ENCODE measurements around the gene ADAM12.

The ADAM12 gene

DNA sequence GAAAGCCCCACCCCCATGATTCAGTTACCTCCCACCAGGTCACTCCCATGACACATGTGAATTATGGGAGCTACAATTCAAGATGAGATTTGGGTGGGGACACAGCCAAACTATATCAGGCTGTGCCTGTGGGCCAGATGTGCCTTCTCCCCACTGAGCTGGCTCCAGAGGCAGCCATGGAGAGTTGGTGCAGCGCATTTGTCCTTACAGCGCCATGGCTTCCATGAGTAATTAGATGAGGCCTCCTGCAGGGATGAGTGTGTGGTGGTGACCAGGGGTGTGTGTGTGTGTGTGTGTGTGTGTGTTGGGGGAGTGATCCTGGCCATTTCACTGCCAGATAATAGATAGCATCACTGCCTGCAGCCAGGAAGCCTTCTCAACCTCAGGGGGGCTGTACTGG lies 397.3 kb downstream of the ADAM12 start:
- no peak for TF ChIP-seq SPI1 (IDR thresholded peaks at IDR 0.05; ENCODE audit: low read depth, low read length)
- TF ChIP-seq POLR2AphosphoS5 (IDR thresholded peaks at IDR 0.05; ENCODE audit: low read depth, low read length): no peak
- no peak for TF ChIP-seq POLR2A (IDR thresholded peaks at IDR 0.05; ENCODE audit: low read depth, low read length)
- TF ChIP-seq POU2F2 (IDR thresholded peaks at IDR 0.05; ENCODE audit: low read depth, low read length): no peak
- TF ChIP-seq TAF1 (IDR thresholded peaks at IDR 0.05; ENCODE audit: low read depth, low read length): no peak
- TF ChIP-seq PAX5 (IDR thresholded peaks at IDR 0.05; ENCODE audit: insufficient read depth, low read length, severe bottlenecking): no peak
- FAIRE-seq (no peak), DNase-seq (ENCODE audit: insufficient read length, low spot score) (no peak)

DNA sequence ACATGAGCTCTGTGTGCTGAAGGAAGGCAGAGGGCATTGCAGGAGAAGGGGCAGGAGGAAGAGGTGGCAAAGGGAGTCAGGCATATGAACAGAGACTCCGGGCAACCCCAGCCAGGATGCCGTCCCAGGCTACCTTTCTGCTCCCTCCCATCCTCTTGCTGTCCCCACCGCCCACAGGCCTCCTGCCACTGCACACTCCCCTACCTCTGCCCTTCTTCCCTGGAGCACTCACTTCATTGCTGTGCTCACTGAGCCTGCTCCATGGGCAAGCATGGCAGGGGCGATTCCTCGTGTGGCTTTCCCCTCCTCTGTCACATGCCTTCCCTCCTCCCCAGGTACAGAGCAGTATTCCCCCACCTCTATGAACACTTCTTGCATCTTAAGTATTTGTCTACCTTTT lies 398.5 kb downstream of the ADAM12 start:
- FAIRE-seq: no peak
- DNase-seq (ENCODE audit: insufficient read length, low spot score): no peak
- no peak for TF ChIP-seq POU2F2 (IDR thresholded peaks at IDR 0.05; ENCODE audit: low read depth, low read length)
- no peak for TF ChIP-seq TAF1 (IDR thresholded peaks at IDR 0.05; ENCODE audit: low read depth, low read length)
- TF ChIP-seq SPI1 (IDR thresholded peaks at IDR 0.05; ENCODE audit: low read depth, low read length): no peak
- TF ChIP-seq PAX5 (IDR thresholded peaks at IDR 0.05; ENCODE audit: insufficient read depth, low read length, severe bottlenecking): no peak
- TF ChIP-seq POLR2A (IDR thresholded peaks at IDR 0.05; ENCODE audit: low read depth, low read length): no peak
- TF ChIP-seq POLR2AphosphoS5 (IDR thresholded peaks at IDR 0.05; ENCODE audit: low read depth, low read length): no peak

DNA sequence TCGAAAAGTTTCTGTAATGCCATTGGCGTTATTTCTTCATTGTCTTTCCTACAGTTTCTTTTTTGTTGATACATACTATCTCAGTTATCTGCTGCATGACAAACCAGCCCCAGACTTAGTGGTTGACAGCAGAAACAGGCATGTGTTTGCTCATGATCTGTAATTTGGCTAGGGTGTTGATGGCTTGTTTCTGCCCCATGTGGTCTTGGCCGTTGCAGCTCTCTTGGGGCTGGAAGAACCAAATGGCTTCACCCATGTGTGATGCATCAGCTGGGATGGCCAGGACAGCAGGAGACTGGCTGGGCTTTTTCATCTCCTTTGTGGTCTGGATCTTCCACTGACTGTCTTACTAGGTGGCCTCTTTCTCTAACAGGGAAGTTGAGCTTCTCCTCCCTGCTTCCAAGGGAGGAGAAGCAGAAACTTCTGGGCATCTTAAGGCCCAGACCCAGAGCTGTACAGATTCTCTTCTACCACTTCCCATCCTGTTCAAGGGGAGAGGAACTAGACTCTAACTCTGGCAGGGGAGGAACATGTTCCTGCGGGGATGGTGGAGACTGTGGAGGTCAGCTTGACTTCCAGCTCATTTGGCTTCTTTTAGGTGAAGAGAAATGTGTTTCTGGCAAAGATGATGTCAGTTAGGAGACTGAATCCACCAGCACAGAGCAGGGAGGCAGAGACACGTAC lies 402.6 kb downstream of the ADAM12 start:
- DNase-seq (ENCODE audit: insufficient read length, low spot score) (no peak), FAIRE-seq (no peak)
- no peak for TF ChIP-seq PAX5 (IDR thresholded peaks at IDR 0.05; ENCODE audit: insufficient read depth, low read length, severe bottlenecking)
- TF ChIP-seq POLR2AphosphoS5 (IDR thresholded peaks at IDR 0.05; ENCODE audit: low read depth, low read length): no peak
- no peak for TF ChIP-seq TAF1 (IDR thresholded peaks at IDR 0.05; ENCODE audit: low read depth, low read length)
- no peak for TF ChIP-seq POU2F2 (IDR thresholded peaks at IDR 0.05; ENCODE audit: low read depth, low read length)
- no peak for TF ChIP-seq SPI1 (IDR thresholded peaks at IDR 0.05; ENCODE audit: low read depth, low read length)
- TF ChIP-seq POLR2A (IDR thresholded peaks at IDR 0.05; ENCODE audit: low read depth, low read length): no peak

DNA sequence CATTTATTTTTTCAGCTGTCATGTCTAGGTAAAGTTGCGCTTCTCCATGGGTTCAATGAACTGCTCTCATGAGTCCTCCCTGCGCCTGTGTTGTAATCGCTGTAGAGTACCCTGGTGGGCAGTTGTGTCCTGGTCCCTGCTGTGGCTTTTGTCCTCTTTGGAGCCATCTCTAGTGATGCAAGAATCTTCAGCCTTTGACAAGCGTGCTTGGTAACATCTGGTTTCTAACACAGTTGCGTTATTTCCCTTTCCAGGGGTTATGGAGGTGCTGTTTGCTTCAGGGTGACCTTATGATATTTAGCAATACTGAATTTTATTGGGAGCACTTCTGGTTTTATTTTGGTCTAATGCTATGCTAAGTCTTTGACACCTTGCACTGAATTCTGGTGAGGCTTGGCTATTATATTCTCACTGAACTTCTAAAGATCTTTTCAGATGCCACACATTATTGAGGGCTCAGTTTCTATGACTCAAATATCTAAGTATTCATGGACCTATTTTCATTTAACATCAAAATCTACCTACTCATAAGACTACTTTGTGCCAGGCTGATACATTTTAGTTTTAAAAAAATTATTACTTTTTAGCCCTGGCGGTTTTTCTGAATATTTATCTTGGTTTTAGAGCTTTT lies 403.3 kb downstream of the ADAM12 start:
- FAIRE-seq: no peak
- no peak for DNase-seq (ENCODE audit: insufficient read length, low spot score)
- TF ChIP-seq POLR2AphosphoS5 (IDR thresholded peaks at IDR 0.05; ENCODE audit: low read depth, low read length): no peak
- no peak for TF ChIP-seq SPI1 (IDR thresholded peaks at IDR 0.05; ENCODE audit: low read depth, low read length)
- no peak for TF ChIP-seq POLR2A (IDR thresholded peaks at IDR 0.05; ENCODE audit: low read depth, low read length)
- TF ChIP-seq PAX5 (IDR thresholded peaks at IDR 0.05; ENCODE audit: insufficient read depth, low read length, severe bottlenecking): no peak
- no peak for TF ChIP-seq POU2F2 (IDR thresholded peaks at IDR 0.05; ENCODE audit: low read depth, low read length)
- TF ChIP-seq TAF1 (IDR thresholded peaks at IDR 0.05; ENCODE audit: low read depth, low read length): no peak

DNA sequence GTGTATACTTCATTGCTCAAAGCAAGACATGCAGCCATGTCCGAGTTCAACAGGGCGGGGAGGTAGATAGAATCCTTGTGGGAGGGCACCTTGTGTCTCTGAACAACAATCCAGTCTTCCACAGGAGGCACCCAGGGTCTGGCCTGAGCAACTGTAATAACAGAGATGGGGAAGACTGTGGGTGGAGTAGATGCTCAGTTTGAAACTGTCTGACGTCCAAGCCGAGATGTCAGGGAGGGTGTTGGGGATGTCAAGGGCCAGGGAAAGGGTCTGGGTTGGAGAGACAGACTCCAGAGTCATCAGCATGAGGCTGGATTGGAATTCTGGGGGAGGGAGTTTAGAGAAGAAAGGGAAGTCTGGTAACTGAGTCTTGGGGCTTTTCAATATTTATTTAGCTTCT lies 403.9 kb downstream of the ADAM12 start:
- DNase-seq (ENCODE audit: insufficient read length, low spot score) (no peak), FAIRE-seq (no peak)
- no peak for TF ChIP-seq PAX5 (IDR thresholded peaks at IDR 0.05; ENCODE audit: insufficient read depth, low read length, severe bottlenecking)
- no peak for TF ChIP-seq SPI1 (IDR thresholded peaks at IDR 0.05; ENCODE audit: low read depth, low read length)
- TF ChIP-seq POU2F2 (IDR thresholded peaks at IDR 0.05; ENCODE audit: low read depth, low read length): no peak
- no peak for TF ChIP-seq POLR2A (IDR thresholded peaks at IDR 0.05; ENCODE audit: low read depth, low read length)
- TF ChIP-seq TAF1 (IDR thresholded peaks at IDR 0.05; ENCODE audit: low read depth, low read length): no peak
- no peak for TF ChIP-seq POLR2AphosphoS5 (IDR thresholded peaks at IDR 0.05; ENCODE audit: low read depth, low read length)

DNA sequence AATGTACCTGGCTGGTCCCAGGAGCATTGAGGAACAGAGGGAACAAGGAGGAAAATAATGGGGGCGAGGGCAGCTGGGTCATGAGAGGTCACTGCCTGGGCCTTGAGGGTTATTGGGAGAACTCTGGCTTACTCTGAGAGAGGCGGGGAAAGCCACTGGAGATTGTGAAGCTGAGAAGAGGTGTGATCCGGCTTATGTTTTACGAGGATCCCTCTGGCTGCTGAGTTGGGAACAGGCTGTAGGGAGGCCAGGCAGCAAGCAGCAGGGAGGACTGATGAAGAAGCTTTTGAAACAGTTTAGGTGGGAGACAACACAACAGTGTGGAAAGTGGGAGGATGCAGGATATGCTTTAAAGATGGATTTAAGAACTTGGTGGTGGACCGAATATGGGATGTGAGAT lies 404.6 kb downstream of the ADAM12 start:
- FAIRE-seq: no peak
- DNase-seq (ENCODE audit: insufficient read length, low spot score): no peak
- TF ChIP-seq PAX5 (IDR thresholded peaks at IDR 0.05; ENCODE audit: insufficient read depth, low read length, severe bottlenecking) (no peak), POU2F2 (IDR thresholded peaks at IDR 0.05; ENCODE audit: low read depth, low read length) (no peak), POLR2AphosphoS5 (IDR thresholded peaks at IDR 0.05; ENCODE audit: low read depth, low read length) (no peak), POLR2A (IDR thresholded peaks at IDR 0.05; ENCODE audit: low read depth, low read length) (no peak), TAF1 (IDR thresholded peaks at IDR 0.05; ENCODE audit: low read depth, low read length) (no peak), SPI1 (IDR thresholded peaks at IDR 0.05; ENCODE audit: low read depth, low read length) (no peak)

DNA sequence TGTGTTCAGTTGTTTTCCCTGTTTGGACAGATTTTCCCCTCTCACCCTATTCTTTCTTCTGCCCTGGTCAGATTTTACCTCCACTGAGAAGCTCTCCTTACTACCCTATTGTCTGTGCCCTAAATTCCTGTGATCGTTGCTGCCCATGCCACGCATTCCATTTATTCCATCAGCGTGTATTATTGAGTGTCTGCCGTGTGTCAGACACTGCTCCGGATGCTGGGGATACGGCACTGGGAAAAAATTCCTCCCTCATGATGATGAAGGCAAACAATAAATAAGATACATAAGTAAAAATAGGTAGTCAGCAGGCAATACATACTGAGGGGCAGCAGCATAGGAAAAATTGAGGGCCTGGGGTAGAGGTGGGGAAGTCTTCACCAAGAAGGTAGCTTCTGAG lies 405.1 kb downstream of the ADAM12 start:
- DNase-seq (ENCODE audit: insufficient read length, low spot score) (no peak), FAIRE-seq (no peak)
- TF ChIP-seq POLR2A (IDR thresholded peaks at IDR 0.05; ENCODE audit: low read depth, low read length) (no peak), POLR2AphosphoS5 (IDR thresholded peaks at IDR 0.05; ENCODE audit: low read depth, low read length) (no peak), TAF1 (IDR thresholded peaks at IDR 0.05; ENCODE audit: low read depth, low read length) (no peak), PAX5 (IDR thresholded peaks at IDR 0.05; ENCODE audit: insufficient read depth, low read length, severe bottlenecking) (no peak), POU2F2 (IDR thresholded peaks at IDR 0.05; ENCODE audit: low read depth, low read length) (no peak), SPI1 (IDR thresholded peaks at IDR 0.05; ENCODE audit: low read depth, low read length) (no peak)

DNA sequence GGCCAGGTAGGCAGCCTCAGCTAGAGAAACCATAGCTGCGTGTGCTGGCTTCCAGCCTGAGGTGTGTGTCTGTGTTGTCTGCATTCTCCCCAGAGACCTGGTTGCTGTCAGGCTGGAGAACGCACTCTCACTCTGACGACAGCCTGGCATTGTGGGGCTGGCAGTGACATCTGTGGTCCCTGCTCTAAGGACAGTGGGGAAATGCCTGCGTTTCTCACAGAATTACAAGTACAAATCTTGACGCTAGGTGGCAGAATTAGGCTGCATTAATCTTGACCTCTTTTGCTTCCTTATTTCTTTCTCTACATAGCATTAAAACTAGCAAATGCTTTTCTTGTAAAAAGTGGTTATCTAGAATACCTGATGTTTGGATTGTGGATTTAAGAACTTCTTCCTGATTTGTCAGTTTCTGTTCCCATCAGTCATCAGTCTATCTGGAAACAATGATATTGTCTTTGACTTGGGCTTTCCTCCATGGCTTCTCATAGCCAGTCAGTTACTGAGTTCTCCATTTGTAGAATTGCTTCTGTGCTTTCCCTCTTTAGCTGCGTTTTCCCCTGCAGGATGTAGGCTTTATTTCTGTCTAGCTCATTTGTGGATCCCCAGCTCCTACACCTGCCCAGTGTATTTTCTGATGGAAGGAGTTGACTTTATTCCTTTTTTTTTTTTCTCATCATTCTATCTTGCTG lies 405.9 kb downstream of the ADAM12 start:
- TF ChIP-seq POLR2A (IDR thresholded peaks at IDR 0.05; ENCODE audit: low read depth, low read length): no peak
- TF ChIP-seq POU2F2 (IDR thresholded peaks at IDR 0.05; ENCODE audit: low read depth, low read length): no peak
- TF ChIP-seq SPI1 (IDR thresholded peaks at IDR 0.05; ENCODE audit: low read depth, low read length): no peak
- no peak for TF ChIP-seq PAX5 (IDR thresholded peaks at IDR 0.05; ENCODE audit: insufficient read depth, low read length, severe bottlenecking)
- TF ChIP-seq POLR2AphosphoS5 (IDR thresholded peaks at IDR 0.05; ENCODE audit: low read depth, low read length): no peak
- TF ChIP-seq TAF1 (IDR thresholded peaks at IDR 0.05; ENCODE audit: low read depth, low read length): no peak
- FAIRE-seq: peak; percentile 91
- DNase-seq (ENCODE audit: insufficient read length, low spot score): peak; percentile 31

DNA sequence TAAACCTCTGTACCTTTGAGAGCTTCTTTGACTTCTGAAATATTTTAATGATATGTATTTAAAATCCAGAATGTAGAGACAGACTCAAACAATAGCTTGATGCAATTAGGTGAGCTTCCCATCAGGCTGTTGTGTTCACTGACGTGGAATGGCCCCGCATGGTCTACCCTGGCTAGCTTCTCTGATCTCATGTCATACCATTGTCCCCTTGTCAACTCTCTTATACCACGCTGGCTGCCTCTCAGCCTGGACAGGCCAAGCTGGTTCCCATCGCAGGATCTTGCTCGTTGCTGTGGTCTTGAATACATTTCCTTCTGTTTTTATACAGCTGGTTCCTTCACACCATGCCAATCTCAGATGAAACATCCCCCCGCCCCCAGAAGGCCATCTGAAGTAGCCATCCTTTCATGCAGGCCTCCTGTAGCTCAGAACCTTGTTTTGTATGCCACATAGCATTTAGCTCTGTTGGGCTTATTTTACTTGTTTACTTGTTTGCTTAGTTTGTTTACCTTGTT lies 407.7 kb downstream of the ADAM12 start:
- DNase-seq (ENCODE audit: insufficient read length, low spot score) (no peak), FAIRE-seq (no peak)
- TF ChIP-seq SPI1 (IDR thresholded peaks at IDR 0.05; ENCODE audit: low read depth, low read length) (no peak), TAF1 (IDR thresholded peaks at IDR 0.05; ENCODE audit: low read depth, low read length) (no peak), POLR2A (IDR thresholded peaks at IDR 0.05; ENCODE audit: low read depth, low read length) (no peak), POLR2AphosphoS5 (IDR thresholded peaks at IDR 0.05; ENCODE audit: low read depth, low read length) (no peak), POU2F2 (IDR thresholded peaks at IDR 0.05; ENCODE audit: low read depth, low read length) (no peak), PAX5 (IDR thresholded peaks at IDR 0.05; ENCODE audit: insufficient read depth, low read length, severe bottlenecking) (no peak)

All from GM12891 (cell line).